ENCODE results near the gene NOS1AP.

The NOS1AP gene

GRCh38 chr1:162089748-162090147, 20.3 kb downstream of the NOS1AP start:
- no peak for DNase-seq (ENCODE audit: low read depth)

- no peak for DNase-seq (ENCODE audit: low read depth)
Observed at GRCh38 chr1:162090378-162090777, 20.9 kb downstream of the NOS1AP start.

- no peak for DNase-seq (ENCODE audit: low read depth)
Observed at GRCh38 chr1:162091681-162092524, 22.4 kb downstream of the NOS1AP start.

GRCh38 chr1:162093095-162093494, 23.6 kb downstream of the NOS1AP start:
- DNase-seq (ENCODE audit: low read depth), result no peak

GRCh38 chr1:162094271-162094670, 24.8 kb downstream of the NOS1AP start:
- peak; percentile 44 for DNase-seq (ENCODE audit: low read depth)

GRCh38 chr1:162094723-162095122, 25.2 kb downstream of the NOS1AP start:
- no peak for DNase-seq (ENCODE audit: low read depth)

- DNase-seq (ENCODE audit: low read depth), result no peak
Observed at GRCh38 chr1:162107911-162108310, 38.4 kb downstream of the NOS1AP start.

GRCh38 chr1:162108426-162108825, 38.9 kb downstream of the NOS1AP start:
- no peak for DNase-seq (ENCODE audit: low read depth)

- DNase-seq (ENCODE audit: low read depth), result no peak
Observed at GRCh38 chr1:162110910-162111309, 41.4 kb downstream of the NOS1AP start.

GRCh38 chr1:162111572-162111971, 42.1 kb downstream of the NOS1AP start:
- DNase-seq (ENCODE audit: low read depth), result no peak

GRCh38 chr1:162113419-162113818, 43.9 kb downstream of the NOS1AP start:
- no peak for DNase-seq (ENCODE audit: low read depth)

- DNase-seq (ENCODE audit: low read depth), result no peak
Observed at GRCh38 chr1:162117039-162117774, 47.7 kb downstream of the NOS1AP start.

GRCh38 chr1:162118063-162118462, 48.6 kb downstream of the NOS1AP start:
- no peak for DNase-seq (ENCODE audit: low read depth)

- no peak for DNase-seq (ENCODE audit: low read depth)
Observed at GRCh38 chr1:162128693-162129356, 59.3 kb downstream of the NOS1AP start.

GRCh38 chr1:162130308-162130707, 60.8 kb downstream of the NOS1AP start:
- DNase-seq (ENCODE audit: low read depth), result no peak

GRCh38 chr1:162131400-162132321, 62.2 kb downstream of the NOS1AP start:
- DNase-seq (ENCODE audit: low read depth), result no peak

- peak; percentile 43 for DNase-seq (ENCODE audit: low read depth)
Observed at GRCh38 chr1:162133566-162133965, 64.1 kb downstream of the NOS1AP start.

GRCh38 chr1:162134646-162135045, 65.2 kb downstream of the NOS1AP start:
- DNase-seq (ENCODE audit: low read depth), result no peak

GRCh38 chr1:162135271-162135775, 65.8 kb downstream of the NOS1AP start:
- DNase-seq (ENCODE audit: low read depth), result no peak

- DNase-seq (ENCODE audit: low read depth), result peak; percentile 26
Observed at GRCh38 chr1:162136760-162137159, 67.3 kb downstream of the NOS1AP start.

- DNase-seq (ENCODE audit: low read depth), result no peak
Observed at GRCh38 chr1:162137179-162137960, 67.9 kb downstream of the NOS1AP start.
